Measurements from ENCODE around the gene FOXO3.

DNA sequence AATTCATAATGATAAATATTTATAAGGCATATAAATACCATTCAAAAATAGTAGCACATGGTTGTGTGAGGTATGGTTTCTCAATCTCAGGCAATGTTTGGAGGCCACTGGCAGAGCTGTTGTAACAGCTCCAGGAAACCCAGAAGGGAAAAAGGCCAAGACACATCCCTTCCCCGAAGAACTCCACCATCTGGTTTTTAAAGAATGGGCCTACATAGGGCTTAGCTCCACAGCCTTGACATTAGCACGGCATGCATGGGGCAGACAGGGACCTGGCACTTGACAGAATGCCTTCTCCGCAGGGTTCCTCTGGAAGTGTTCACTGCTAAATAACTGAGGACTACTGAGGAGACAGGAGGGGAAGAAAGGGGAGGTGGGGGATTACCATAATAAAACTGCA lies 16.1 kb upstream of the FOXO3 start:
- TF ChIP-seq CTCF (optimal IDR thresholded peaks at IDR 0.05 in 1 of 3, IDR thresholded peaks at IDR 0.05 in 1 of 3, conservative IDR thresholded peaks at IDR 0.05 in 1 of 3; ENCODE audit: extremely low read depth in 1 of 3, insufficient read depth in 2 of 3, low read length in 3 of 3) (no peak), EZH2 (IDR thresholded peaks at IDR 0.05; ENCODE audit: low read length) (no peak)
